Endothelial cell of umbilical vein (primary cell): Measurements from ENCODE around the gene CCL17.

Experiments used
- EZH2 ChIP-seq: IDR thresholded peaks from 2 replicates; pipeline ENCODE4 v1.6.1; 2012; ENCODE audit warnings: borderline replicate concordance, low read depth, mild to moderate bottlenecking, moderate library complexity, low read length, inconsistent platforms; ENCODE audit not compliant: severe bottlenecking
- GATA2 ChIP-seq: IDR thresholded peaks from 2 replicates; pipeline ENCODE4 v1.7.0; 2011; ENCODE audit warnings: low read depth, mild to moderate bottlenecking, moderate library complexity, mixed read lengths, low read length; ENCODE audit not compliant: insufficient read length, insufficient read depth
- JUN ChIP-seq: IDR thresholded peaks from 2 replicates; pipeline ENCODE4 v1.6.1; 2011; ENCODE audit warnings: borderline replicate concordance, low read depth; ENCODE audit not compliant: insufficient read length, insufficient read depth
- TF ChIP-seq, protein P1 (sequence below), 2 donors: IDR thresholded peaks; 1 replicate in 1 of 2; 2 replicates in 1 of 2; pipeline ENCODE4 v1.5.1; 2011; ENCODE audit warnings: low read length in 2 of 2, mild to moderate bottlenecking in 2 of 2, moderate library complexity in 2 of 2, control low read depth in 1 of 2, inconsistent platforms in 1 of 2, low read depth in 1 of 2; ENCODE audit not compliant: insufficient read depth in 1 of 2; ENCODE audit errors: extremely low read depth in 1 of 2
- TF ChIP-seq, protein P2 (sequence below): IDR thresholded peaks from 2 replicates; pipeline ENCODE4 v1.6.1; 2011; ENCODE audit not compliant: insufficient read depth, insufficient read length

DNA sequence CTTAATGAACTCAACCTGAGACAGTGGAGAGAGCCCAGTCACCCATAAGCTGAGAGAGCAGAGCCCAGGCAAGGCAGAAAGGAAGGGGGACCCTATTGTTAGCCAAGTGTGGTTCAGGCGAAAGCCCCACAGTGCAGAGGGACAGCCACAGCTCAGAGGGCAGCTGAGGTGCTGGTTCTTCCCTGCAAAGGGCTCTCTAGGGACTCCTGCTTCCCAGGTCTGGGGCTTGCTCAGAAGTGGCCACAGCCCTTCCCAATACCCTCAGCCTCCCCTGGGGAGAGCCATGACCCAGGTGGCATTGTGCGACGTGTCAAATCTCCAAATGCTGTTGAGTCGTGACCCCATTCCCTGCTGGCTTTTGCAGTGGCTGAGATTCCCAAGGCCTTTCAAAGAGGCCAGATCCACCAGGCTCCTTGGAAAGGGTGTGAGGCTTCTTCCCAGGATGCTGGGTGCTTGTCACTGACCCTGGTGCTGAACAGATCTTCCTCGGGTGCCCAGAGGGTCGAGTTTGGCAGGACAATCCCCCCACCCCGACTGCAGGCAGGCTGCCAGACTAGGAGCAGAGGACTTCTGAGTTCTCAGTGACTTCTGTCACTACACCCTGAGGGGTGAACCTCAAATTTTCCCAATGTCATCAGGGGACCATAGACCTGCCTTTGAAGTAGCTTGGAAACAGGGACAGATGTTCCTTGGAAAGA is 2.5 kb upstream of the CCL17 start:
- TF ChIP-seq EZH2 = no peak
- TF ChIP-seq, protein P1, sequence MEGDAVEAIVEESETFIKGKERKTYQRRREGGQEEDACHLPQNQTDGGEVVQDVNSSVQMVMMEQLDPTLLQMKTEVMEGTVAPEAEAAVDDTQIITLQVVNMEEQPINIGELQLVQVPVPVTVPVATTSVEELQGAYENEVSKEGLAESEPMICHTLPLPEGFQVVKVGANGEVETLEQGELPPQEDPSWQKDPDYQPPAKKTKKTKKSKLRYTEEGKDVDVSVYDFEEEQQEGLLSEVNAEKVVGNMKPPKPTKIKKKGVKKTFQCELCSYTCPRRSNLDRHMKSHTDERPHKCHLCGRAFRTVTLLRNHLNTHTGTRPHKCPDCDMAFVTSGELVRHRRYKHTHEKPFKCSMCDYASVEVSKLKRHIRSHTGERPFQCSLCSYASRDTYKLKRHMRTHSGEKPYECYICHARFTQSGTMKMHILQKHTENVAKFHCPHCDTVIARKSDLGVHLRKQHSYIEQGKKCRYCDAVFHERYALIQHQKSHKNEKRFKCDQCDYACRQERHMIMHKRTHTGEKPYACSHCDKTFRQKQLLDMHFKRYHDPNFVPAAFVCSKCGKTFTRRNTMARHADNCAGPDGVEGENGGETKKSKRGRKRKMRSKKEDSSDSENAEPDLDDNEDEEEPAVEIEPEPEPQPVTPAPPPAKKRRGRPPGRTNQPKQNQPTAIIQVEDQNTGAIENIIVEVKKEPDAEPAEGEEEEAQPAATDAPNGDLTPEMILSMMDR (IDR thresholded peaks at IDR 0.05; ENCODE audit: extremely low read depth in 1 of 2, insufficient read depth in 1 of 2, low read depth in 1 of 2, low read length in 2 of 2) = no peak
- no peak for TF ChIP-seq GATA2
- no peak for TF ChIP-seq JUN
- TF ChIP-seq, protein P2, sequence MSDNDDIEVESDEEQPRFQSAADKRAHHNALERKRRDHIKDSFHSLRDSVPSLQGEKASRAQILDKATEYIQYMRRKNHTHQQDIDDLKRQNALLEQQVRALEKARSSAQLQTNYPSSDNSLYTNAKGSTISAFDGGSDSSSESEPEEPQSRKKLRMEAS = no peak
